ENCODE results near the gene TRPT1. TPM values are rescaled to one million over a fixed set of nuclear protein-coding genes. Genes with fewer than 3 reads are reported as not detected.

Gene TRPT1
- total RNA-seq, 2 experiments from 2014 or later, result 45.0 to 47.8 TPM

DNA sequence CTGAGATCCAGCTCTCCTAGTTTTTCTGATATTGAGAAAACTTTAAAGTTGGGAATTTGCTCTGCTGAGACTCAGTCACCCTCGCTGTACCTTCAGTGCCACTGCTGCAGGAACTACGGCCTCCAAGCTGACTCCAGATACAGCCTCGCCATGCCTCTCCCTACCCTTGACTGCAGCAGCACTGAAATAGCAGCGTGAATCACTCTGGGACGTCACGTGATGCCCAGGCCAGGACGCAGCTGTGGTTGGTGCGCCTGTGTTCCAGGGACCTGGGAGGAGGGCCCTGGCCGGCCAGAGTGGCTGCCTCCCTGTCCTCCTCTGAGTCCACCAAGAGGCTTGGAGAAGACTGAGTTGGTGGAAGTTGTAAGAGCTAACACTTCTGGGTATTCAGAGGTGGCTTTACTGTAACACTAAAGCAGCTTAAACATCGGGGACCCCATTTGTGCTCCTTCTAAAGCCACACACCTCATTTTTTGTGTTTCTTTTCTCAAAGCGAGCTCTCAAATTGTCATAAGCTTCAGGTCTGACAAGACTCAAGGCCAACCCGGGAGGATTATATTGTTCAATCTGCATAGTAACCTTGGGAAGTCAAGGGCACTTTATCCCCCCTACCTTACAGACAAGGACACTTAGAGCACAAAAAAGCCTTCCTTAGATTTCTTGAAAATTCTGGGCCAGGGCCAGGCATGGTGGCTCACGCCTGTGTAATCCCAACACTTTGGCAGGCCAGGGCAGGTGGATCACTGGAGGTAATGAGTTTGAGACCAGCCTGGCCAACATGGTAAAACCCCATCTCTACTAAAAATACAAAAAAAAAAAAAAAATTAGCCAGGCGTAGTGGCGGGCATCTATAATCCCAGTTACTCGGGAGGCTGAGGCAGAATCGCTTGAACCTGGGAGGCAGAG is 44.2 kb downstream of the TRPT1 start:
- H3K4me1 Mint-ChIP-seq, result peaks cover 37% of the 10 kb centered on the region

DNA sequence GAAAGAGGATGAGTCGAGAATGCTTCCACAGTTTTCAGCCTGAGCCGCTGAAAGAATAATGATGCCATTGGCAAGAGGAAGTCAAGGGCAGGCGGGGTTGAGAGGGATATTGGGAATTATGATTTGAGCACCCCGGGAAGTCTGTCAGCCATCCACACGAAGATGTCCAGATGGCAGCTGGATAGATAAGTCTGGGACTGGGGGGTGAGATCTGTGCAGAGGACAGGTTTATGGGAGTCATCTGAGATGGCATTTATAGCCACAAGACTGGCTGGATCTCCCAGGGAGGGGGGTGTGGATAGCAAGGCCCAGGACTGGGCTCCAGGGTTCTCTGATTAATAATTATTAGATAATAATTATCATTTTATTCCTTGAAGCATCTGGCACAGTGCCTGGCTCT is 45.1 kb downstream of the TRPT1 start:
- Mint-ChIP-seq H3K36me3 (peaks cover 4% of the 10 kb centered on the region), H3K4me1 (peaks cover 41% of the 10 kb centered on the region), H3K27me3 (no peaks in the 10 kb centered on the region), H3K9me3 (peaks cover 1% of the 10 kb centered on the region), H3K27ac (no peak overlapping the region), H3K4me3 (no peak overlapping the region)
- DNase-seq (no peak), ATAC-seq (ENCODE audit: low read depth) (no peak)
- POLR2A ChIA-PET, result interaction anchor here (0.6 to 1.9 kb wide), 4 partner anchors 14 to 680 kb away, joined by 3 to 9 read pairs (median 3); partner anchors contain the start of gene FERMT3

More for the DNA sequence above, 44.2 kb downstream of the TRPT1 start:
- H3K27me3 Mint-ChIP-seq, result no peaks in the 10 kb centered on the region
- peak overlapping the region; percentile 71 for H3K27ac Mint-ChIP-seq
- H3K4me3 Mint-ChIP-seq, result peak overlapping the region; percentile 40
- peaks cover 1% of the 10 kb centered on the region for H3K9me3 Mint-ChIP-seq
- H3K36me3 Mint-ChIP-seq, result peaks cover 6% of the 10 kb centered on the region
- POLR2A ChIA-PET, result interaction anchor here (0.6 to 1.9 kb wide), 5 partner anchors 9 to 136 kb away, joined by 3 to 9 read pairs (median 3); partner anchors contain the start of genes FERMT3, PRDX5 and TRMT112
- DNase-seq, result peak; percentile 54
- no peak for ATAC-seq (ENCODE audit: low read depth)

DNA sequence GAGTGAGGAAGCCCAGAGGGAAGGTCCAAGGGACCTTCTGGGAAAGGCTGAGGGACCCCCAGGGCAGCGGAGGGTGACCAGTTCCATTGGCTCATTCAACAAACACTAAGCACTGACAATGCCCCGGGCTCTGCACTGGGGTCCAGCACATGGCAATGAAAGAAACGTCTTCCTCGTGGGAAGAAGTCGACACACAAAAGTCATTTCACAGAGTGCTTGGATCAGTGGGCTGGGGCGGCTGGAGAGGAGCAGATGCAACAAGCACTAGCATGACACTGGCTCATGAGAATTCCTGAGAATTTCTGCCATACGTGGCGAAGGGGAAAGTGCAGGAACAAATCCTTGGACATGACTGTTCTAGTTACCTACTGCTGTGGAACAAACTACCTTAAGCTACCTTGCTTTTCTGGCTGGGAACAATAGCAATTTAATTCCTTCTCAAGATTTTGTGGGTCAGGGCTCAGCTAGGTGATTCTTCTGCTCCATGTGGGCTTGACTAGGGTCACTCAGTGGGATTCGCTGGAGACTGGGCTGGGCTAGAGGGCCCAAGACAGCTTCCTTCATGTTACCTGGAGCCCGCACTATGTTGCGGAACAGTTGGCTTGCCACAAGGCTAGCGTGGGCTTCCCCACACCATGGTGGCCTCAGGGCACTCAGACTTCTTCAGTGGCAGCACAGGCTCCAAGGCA is 46.9 kb downstream of the TRPT1 start:
- no peak for DNase-seq
- no peak for ATAC-seq (ENCODE audit: low read depth)
- Mint-ChIP-seq H3K9me3 (peaks cover 3% of the 10 kb centered on the region), H3K27me3 (no peaks in the 10 kb centered on the region), H3K4me3 (no peak overlapping the region), H3K4me1 (peaks cover 36% of the 10 kb centered on the region), H3K36me3 (peaks cover 4% of the 10 kb centered on the region), H3K27ac (no peak overlapping the region)
- POLR2A ChIA-PET, result interaction anchor here (0.9 kb wide), 1 partner anchor 153 kb away, joined by 3 read pairs; no protein-coding TSS in a partner anchor

DNA sequence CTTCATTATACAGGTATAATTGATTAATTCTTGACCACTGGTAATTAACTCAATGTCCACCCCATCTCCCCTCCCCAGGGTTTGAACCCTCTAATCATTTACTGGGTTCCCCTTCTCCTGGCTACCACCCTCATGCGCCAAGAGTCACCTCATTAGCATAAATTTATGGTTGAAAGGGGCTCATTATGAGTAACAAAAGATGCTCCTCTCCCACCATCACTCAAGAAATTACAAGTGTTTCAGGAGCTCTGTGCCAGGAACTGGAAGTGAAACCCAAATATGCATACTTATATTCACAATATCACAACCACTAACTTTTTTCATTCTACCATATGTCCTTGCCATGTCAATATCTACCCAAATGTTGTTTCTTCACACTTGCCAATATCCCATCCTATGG is 47.8 kb downstream of the TRPT1 start:
- POLR2A ChIA-PET, result interaction anchor here (1.0 kb wide), 1 partner anchor 8 kb away, joined by 7 read pairs; the partner anchor contains the start of gene STIP1

DNA sequence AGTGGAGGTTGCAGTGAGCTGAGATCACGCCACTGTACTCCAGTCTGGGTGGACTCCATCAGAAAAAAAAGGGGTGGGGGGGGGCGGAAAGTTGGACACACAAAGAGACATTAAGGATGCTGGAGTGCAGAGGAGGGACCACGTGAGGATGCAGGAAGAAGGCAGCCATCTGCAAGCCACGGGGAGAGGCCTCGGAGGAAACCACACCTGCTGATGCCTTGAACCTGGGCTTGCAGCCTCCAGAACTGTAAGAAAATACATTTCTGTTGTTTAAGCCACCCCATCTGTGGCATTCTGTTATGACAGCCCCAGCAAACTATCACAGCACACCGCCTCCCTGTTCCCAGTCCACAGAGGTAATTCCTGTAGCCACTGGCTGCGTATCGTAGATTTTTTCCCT is 49.2 kb downstream of the TRPT1 start:
- DNase-seq (no peak), ATAC-seq (ENCODE audit: low read depth) (peak; percentile 55)
- POLR2A ChIA-PET, result interaction anchor here (1.3 kb wide), 1 partner anchor 9 kb away, joined by 3 read pairs; the partner anchor contains the start of gene STIP1
- Mint-ChIP-seq H3K27ac (peak overlapping the region; percentile 47), H3K4me1 (peaks cover 25% of the 10 kb centered on the region), H3K4me3 (no peak overlapping the region), H3K36me3 (peaks cover 5% of the 10 kb centered on the region), H3K27me3 (no peaks in the 10 kb centered on the region), H3K9me3 (peaks cover 4% of the 10 kb centered on the region)

More for the DNA sequence above, 47.8 kb downstream of the TRPT1 start:
- ATAC-seq (ENCODE audit: low read depth) (no peak), DNase-seq (no peak)
- H3K4me3 Mint-ChIP-seq, result no peak overlapping the region
- H3K27ac Mint-ChIP-seq, result no peak overlapping the region
- H3K36me3 Mint-ChIP-seq, result peaks cover 5% of the 10 kb centered on the region
- H3K9me3 Mint-ChIP-seq, result peaks cover 4% of the 10 kb centered on the region
- H3K27me3 Mint-ChIP-seq, result no peaks in the 10 kb centered on the region
- peaks cover 30% of the 10 kb centered on the region for H3K4me1 Mint-ChIP-seq

Other genes with a start within 250 kb of the TRPT1 start
- gene OTUB1, start 239.7 kb downstream of the TRPT1 start, total RNA-seq, result 10 to 100 TPM; 86.0 to 87.0 TPM
- not detected for gene FLRT1, start 190.3 kb downstream of the TRPT1 start, total RNA-seq
- 10 to 100 TPM; 13.5 to 16.1 TPM for gene MACROD1, start 60.1 kb downstream of the TRPT1 start, total RNA-seq
- gene STIP1, start 40.0 kb downstream of the TRPT1 start, total RNA-seq, result 100 to 1,000 TPM; 218 to 219 TPM
- gene FERMT3, start 19.5 kb downstream of the TRPT1 start, total RNA-seq, result 100 to 1,000 TPM; 219 to 231 TPM
- 100 to 1,000 TPM; 102 to 103 TPM for gene NUDT22, start 88 bp upstream of the TRPT1 start, total RNA-seq
- 10 to 100 TPM; 59.6 to 60.3 TPM for gene DNAJC4, start 4.4 kb upstream of the TRPT1 start, total RNA-seq
- gene VEGFB, start 8.4 kb upstream of the TRPT1 start, total RNA-seq, result 10 to 100 TPM; 93.4 to 98.8 TPM
- gene FKBP2, start 14.9 kb upstream of the TRPT1 start, total RNA-seq, result 10 to 100 TPM; 27.7 to 28.1 TPM
- 100 to 1,000 TPM; 122 to 124 TPM for gene PPP1R14B, start 20.8 kb upstream of the TRPT1 start, total RNA-seq
- 10 to 100 TPM; 18.6 to 18.9 TPM for gene PLCB3, start 25.3 kb upstream of the TRPT1 start, total RNA-seq
- 10 to 100 TPM; 32.9 to 35.8 TPM for gene BAD, start 58.5 kb upstream of the TRPT1 start, total RNA-seq
- 10 to 100 TPM; 31.3 to 32.7 TPM for gene GPR137, start 59.7 kb upstream of the TRPT1 start, total RNA-seq
- gene KCNK4, start 65.1 kb upstream of the TRPT1 start, total RNA-seq, result not detected
- not detected for gene CATSPERZ, start 74.2 kb upstream of the TRPT1 start, total RNA-seq
- gene ESRRA, start 79.3 kb upstream of the TRPT1 start, total RNA-seq, result 10 to 100 TPM; 33.9 to 35.1 TPM
- 100 to 1,000 TPM; 140 to 151 TPM for gene TRMT112, start 91.4 kb upstream of the TRPT1 start, total RNA-seq
- gene PRDX5, start 91.9 kb upstream of the TRPT1 start, total RNA-seq, result 10 to 100 TPM; 85.1 to 91.2 TPM
- 100 to 1,000 TPM; 132 to 142 TPM for gene CCDC88B, start 114.0 kb upstream of the TRPT1 start, total RNA-seq
- gene RPS6KA4, start 133.0 kb upstream of the TRPT1 start, total RNA-seq, result 10 to 100 TPM; 32.4 to 33.9 TPM

All from activated naive CD8-positive, alpha-beta T cell treated with anti-CD3 and anti-CD28 coated beads, Interleukin-2, amount 10 ng/mL, durations not matched to agents 7 days and 5 days (primary cell).